Measurements from ENCODE around the gene SLC52A3.
"Not testable (repeated sequence)": the region's sequence is repeated elsewhere in the genome, so short reads cannot be mapped to it uniquely, and the experiment has no call there.

Gene SLC52A3
- 0 to 0.65 (median 0.07) reads per million in 18 experiments for total RNA-seq

DNA sequence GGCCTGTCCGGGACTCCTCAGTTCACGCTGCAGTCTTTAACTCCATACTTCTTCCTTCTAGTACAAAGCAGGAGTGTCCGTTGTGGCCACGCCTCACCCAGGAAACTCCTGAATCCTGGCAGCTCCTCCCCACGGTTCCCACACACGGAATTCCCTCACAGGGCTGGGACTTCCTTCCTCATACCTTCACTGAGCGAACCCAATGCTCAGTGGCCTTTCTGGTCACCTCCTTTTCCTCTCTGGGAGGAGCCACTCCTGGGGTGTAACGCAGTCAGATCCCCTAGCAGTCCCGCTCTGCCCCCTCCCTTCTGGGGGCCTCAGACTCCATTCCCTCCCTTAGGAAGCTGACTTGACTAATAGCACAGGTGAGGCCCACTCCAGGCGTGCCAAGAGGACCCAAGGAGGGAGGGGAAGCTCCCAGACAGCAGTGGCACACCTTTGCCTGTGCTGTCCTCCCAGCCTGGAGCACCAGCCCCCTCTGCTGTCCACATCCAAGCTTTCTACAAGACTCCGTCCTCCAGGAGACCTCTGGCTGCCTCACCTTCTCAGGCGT lies at the start of gene SLC52A3:
Gene SLC52A3, minus strand, starts transcription at position 75 of the 553 bp plus-strand sequence. CDS start 2,726 bp downstream, outside the sequence.
- DNase-seq = no peak

DNA sequence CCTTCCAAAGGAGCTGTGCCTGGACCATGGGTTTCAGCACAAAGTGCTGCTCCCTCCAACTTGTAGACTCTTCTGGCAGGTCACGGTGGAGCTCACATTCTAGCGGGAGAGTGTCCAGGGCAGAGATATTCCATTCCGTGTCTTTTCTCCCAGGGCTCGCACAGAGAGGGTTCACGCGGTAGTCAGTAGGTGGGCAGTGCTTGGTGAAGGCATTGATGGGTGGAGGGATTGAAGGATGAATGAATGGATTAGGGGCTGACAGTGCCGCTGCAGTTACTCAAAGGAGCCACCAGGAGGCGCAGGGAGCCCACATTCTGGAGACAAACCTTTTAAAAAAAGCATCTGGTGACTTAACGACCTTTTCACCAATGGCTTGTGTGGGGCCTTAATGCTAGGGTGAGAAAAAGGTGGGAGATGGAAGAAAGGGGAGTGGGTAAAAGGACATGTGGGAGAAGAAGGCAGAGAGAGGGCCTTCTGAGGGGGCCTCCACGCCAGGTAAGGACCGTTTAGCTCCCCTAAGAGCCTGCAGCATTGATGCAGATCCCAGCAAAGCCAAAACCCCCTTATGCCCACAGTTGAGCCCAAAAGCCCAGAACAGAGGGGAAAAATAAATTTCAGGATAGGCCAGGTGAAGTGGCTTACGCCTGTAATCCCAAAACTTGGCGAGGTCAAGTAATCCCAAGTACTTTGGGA lies 47.8 kb upstream of the SLC52A3 start:
- peak; percentile 61 to 68 for DNase-seq

DNA sequence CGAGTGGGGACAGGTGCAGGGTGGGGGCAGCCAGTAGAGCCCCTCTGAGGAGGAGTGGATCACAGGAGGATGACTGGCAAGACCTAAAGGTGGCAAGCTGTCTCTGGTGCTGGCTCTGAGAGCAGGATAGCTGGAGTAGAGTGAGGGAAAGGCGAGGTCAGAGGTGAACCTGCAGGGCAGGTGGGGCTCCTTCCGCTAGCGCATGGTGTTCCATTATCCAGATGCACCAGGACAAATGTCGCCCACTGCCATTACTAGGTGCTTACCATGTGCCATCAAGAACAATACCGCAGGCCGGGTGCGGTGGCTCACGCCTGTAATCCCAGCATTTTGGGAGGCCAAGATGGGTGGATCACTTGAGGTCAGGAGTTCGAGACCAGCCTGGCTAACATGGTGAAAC lies 46.9 kb upstream of the SLC52A3 start:
- DNase-seq = no peak

DNA sequence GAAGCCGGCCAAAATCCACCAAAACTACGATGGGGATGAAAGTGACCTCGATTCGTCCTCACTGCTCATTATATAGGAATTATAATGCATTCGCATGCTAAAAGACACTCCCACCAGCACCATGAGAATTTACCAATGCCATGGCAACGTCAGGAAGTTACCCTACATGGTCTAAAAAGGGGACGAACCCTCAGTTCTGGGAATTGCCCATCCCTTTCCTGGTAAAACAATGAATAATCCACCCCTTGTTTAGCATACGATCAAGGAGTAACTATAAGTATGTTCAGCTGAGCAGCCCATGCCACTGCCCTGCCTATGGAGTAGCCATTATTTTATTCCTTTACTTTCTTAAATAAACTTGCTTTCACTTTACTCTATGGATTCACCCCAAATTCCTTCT lies 45.1 kb upstream of the SLC52A3 start:
- peak in 1 of 2 donors; percentile 13 for DNase-seq

DNA sequence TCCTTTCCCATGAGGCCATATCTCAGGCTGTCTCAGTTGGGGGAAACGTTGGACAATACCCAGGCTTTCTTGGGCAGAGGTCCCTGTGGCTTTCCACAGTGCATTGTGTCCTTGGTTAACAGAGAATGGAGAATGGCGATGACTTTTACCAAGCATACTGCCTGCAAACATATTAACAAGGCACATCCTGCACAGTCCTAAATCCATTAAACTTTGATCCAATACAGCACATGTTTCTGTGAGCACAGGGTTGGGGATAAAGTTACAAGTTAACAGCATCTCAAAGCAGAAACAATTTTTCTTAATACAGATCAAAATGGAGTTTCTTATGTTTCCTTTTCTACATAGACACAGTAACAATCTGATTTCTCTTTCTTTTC lies 44.1 kb upstream of the SLC52A3 start:
- not testable (repeated sequence) for DNase-seq

DNA sequence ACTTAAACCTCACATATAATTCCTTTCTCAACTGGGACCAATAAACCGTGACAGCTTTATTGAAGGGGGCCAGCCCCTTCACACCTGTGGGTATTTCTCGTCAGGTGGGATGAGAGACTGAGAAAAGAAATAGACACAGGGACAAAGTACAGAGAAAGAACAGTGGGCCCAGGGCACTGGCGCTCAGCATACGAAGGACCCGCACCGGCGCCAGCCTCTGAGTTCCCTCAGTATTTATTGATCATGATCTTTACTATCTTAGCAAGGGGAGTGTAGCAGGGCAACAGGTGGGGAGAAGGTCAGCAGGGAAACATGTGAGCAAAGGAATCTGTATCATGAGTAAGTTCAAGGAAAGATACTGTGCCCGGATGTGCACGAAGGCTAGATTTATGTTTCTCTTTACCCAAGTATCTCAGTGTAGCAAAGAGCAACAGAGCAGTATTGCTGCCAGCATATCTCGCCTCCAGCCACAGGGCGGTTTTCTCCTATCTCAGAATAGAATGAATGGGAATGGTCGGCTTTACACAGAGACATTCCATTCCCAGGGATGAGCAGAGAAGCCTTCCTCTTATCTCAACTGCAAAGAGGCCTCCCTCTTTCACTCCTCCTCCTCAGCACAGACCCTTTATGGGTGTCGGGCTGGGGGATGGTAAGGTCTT lies 43.6 kb upstream of the SLC52A3 start:
- not testable (repeated sequence) for DNase-seq

DNA sequence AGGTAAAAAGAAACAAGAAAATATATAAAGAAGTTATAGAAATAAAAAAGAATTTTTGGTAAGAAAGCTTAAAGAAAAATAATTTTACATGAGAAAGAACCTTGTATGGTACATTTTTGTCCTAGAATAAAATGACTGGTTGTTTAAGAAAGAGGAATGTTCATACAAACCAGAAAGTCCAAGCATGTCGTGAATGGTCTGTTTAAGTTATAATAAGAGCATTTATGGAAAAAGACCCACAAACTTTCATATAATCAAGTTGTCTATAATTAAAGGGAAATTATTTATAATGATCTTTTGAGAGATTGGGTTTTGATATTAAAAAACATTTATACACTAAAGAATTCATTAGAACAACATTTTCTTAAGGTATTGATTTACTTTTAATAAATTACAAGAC lies 37.4 kb upstream of the SLC52A3 start:
- DNase-seq = no peak

DNA sequence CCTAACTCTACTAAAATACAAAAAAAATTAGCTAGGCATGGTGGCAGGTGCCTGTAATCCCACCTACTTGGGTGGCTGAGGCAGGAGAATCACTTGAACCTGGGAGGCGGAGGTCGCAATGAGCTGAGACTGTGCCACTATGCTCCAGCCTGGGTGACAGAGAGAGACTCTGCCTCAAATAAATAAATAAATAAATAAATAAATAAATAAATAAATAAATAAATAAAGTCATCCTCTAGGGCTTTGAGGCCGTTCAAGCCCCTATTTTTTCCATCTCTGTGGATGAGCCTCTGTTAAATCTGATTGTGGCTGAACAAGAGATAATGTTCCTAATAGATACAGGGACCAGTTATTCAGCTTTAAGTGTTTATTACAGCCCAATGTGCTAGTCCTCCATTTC lies 33.4 kb upstream of the SLC52A3 start:
- no peak for DNase-seq

DNA sequence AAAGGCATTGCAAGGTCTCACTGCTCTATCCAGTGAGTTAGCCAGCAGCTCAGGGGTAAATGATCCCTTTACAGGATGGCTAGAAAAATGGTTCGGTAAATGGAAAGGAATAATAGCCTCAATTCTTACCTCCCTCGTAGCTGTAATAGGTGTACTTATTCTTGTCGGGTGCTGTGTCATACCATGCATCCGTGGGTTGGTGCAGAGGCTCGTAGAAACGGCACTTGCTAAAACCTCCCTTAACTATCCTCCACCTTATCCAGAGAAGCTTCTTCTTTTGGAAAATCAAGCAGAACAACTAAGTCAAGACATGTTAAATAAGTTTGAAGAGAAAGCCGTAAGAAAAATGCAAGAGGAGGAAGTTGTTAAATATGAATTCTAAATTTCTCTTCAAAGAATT lies 31.7 kb upstream of the SLC52A3 start:
- DNase-seq = not testable (repeated sequence)

DNA sequence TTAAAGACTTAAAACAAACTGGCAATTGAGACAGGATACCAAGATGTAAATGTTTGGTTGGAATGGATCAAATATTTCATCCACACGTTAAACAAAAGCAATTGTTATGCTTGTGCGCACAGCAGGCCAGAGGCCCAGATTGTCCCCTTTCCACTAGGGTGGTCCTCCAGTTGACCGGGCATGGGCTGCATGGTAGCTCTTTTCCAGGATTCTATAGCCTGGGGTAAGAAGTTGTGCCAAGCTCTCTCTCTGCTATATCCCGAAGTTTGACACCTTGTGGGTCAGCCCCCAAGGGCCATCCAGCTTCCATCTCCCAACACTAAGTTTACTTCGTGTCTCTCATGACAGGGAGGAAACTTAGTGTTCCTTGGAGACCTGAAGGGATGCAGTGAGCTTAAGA lies 30.4 kb upstream of the SLC52A3 start:
- not testable (repeated sequence) for DNase-seq

DNA sequence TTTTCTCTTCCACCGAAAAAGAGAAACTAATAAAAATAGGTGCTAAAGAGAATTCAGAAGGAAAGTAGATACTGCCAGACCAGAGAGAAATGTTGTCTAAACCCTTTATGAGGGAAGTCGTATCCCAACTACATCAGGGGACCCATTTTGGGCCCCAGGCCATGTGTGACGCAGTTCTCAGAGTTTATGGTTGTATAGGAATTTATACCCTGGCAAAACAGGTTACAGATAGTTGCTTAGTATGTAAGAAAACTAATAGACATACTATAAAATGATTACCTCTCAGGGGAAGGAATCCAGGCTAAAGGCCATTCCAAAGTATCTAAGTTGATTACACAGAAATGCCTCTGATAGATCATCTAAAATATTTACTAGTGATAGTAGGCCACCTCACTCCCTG lies 28.6 kb upstream of the SLC52A3 start:
- DNase-seq = no peak

DNA sequence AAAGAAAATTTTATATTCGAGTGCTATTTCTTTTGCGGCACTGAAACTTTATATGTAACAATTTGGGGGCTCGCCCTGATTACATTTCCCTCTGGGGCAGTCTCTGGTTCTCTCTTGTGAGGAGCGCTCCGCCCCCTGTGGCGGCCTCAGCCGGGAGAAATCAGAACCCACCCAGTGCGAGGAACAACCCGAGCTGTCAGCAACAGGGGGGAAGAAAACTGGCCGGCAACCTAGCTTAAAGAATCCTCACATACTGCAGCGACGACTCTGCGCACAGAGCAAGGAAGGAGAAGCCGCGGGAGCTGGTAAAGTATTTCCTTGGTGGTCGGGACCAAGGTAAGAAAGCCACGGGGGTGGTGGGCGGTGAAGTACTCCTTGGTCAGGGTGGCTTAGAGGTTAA lies 23.9 kb upstream of the SLC52A3 start:
- no peak for DNase-seq

DNA sequence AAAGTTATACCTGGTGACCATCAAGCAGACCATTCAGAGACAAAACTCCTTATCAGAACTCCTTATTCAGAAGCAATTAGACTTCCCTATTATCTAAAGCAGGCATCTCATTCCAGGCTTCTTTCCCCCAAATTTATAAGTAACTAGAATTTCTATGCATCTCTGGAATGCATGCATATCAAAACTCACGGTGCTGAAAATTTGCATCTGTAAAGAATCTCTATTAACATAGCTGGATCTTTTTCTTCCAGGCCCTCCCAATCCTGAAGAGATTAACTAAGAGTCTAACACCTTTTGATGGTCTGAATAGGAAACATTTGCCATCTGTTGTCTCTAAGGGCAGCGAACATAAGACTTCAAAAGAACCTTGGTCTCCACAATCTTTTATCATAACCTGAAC lies 22.8 kb upstream of the SLC52A3 start:
- no peak for DNase-seq

DNA sequence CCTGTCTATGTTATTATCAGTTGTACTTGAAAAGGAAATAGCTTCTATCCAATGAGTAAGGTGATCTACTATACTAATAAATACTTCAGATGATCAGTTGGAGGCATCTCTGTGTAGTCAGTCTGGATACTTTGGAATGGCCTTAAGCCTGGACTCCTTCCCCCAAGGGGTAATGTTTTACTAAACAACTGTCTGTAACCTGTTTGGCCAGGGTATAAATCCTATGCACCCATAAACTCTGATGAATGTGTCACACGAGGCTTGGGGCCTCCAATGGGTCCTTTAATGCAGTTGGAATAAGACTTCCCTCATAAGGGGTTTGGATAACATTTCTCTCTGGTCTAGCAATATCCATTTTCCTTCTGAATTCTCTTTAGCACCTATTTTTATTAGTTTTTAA lies 19.5 kb upstream of the SLC52A3 start:
- DNase-seq = no peak

DNA sequence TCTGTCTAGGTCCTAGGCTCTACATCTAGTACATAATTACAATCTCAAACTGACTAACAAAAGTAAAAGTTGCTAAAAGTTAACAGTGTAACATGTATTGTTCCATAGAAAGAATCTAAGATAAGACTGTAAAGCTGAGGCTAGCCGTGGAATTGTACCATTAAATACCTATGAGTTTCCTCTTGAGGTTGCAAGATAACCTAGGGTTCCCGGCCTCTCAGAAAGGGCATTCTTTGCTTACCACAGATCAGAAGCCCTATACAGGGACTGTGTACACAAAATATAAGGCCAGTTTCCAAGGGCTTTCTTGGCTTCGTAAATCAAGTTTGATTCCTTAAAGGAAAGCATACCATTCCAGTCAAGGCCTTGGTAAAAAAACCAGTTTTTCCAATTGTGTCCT lies 11.5 kb upstream of the SLC52A3 start:
- DNase-seq = no peak

DNA sequence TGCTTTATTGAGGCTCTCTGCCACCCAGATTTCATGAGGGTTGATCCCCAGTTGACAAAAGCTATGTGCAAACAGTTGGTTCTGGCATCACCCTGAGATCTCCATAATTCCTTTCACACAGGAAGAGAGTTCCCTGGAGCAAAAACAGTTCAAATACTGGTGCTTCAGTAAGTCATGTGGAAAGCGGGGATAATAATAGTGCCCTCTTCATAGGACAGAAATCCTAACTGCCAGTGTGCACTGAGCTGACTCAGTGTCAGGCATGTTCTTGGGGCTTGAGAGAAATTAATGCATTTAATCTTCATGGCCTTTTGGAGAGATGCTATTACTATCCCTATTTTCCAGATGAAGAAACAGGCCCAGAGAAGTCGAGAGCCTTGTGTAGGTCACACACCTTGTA lies 7.9 kb upstream of the SLC52A3 start:
- DNase-seq = no peak

DNA sequence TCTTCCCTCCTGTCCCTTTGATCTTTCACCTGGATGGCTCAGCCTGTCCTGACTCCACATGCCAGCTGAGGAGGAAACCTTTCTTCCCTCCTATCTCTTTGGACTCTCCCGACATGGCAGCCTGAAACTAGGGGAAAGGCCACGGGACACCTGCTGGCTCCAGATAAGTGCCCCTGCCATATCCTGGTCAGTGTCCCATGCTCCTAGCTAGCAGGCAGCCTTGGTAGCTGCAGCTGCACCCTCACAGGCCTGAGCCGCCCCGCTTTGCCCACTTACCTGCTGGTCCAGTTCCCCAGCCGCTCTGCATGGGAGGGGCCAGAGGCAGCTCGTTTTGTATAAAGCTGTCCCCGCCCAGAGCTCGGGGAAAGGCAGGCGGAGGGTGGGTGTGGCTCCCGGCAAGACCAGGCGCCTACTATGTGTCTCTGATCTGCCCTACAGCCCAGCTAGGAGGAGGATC lies 7.4 kb upstream of the SLC52A3 start:
- no peak for DNase-seq

DNA sequence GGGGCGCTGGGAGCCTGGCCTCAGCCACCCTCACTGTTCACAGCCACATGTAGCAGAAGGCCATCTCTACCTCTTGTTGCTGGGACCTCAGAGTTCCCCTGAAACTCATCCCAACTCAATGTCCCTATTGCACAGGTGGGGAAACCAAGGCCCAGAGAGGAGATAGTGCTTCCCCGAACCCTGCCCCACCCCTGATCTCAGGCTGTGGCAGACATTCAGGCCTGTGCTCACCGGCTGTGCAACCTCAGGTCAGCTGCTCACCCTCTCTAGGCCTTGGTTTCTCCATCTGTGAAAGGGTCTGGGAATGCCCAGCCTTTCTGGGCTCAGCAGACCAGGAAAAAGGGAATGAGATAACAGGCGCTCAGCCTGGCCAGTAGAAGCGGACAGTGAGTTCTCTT lies 6.4 kb upstream of the SLC52A3 start:
- no peak for DNase-seq

DNA sequence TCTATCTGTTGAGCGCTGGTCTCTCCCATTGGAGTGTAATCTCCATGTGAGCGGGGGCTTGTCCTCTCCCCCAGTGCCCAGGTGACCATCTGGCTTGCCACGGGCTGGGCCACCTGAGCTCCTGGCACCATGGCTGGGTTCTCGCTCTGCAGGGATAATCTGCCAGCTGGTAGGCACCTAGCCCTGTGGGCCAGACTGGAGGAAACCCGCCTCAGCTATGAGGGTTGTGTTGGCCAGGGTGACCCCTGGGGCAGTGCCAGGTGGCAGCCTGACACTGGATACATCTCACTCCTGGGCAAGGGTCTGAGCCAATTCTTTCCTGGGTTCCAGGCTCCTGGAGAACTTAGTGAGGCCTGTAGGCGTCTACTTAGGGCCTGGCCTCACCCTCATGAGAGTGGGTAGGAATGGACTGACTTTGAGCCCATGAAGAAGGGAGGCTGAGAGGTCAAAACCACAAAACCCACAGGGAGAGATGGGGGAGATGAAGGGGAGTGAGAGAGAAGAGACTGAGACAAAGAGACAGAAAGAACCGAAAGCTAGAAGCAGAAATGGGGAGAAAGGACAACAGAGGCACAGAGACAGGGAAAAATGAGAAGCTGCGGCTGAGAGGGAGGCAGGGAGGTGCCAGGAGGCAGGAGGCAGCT lies 5.8 kb upstream of the SLC52A3 start:
- no peak for DNase-seq

DNA sequence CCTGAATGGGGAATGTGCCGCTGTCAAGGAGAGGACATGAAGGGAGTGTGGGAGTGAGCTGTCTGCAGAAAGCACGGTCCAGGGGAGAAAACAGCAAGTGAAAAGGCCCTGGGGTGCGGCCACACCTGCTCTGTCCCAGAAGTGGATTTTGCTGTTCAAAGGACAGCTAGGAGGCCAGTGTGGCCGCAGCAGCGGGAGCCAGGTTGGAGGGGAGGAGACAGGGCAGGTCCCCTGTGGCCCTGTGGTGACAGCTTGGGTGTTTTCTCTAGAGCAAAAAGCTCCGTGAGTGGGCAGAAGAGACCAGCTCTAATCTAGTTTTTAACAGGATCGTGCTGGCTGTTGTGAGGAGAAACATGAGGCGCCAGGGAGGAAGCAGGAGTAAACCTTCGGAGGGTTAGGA lies 4.5 kb upstream of the SLC52A3 start:
- DNase-seq = no peak

DNA sequence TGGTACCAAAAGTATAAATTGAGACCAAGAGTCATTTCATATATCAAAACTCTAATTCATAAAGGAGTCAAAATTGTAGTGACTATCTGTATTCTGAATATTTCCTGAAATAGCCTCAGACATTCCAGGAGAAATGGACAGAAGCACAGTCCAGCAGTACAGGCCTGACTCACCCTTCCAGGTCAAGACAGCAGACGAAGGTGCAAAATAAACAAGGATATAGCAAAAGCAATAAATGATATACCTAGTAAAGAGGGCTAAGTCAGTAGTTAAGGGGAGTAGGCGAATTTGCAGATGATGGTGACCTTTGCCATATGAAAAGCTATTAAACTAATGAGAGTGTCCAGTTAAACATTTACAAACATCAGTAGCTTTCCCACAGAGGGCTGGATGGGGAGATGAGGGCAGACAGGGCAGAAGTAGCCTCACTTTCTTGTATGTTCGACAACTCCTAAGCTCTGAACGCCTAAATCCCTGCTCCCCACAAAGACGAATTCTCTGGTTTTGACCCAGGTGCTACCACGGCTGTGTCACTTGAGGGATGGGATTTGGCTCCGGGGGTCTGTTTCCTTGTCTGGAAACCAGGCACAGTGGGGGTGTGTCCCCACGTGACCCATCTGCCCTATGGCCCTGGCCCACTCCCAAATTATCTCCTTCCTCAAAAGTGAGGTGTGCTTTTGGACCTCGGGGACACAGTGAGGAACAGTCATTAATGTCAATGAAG lies 3.6 kb upstream of the SLC52A3 start:
- no peak for DNase-seq

DNA sequence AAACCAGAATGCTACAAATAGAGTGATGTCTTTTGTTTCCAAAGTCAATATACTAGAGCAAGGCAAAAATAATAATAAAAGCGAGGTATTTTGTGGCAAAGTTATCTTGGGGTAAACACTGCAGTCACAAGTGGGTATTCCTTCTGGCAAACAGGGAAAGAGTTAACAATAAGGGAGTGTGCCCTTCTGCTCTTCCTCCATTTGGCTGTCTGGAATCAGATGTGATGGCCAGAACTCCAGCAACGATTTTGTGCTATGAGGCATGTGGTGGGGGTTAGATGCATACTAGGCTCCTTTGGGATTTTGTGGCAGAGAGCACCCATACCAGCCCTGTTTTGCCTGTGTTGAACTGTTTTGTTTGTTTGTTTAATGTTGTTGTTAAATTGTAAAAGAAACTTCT lies 2.4 kb upstream of the SLC52A3 start:
- DNase-seq = no peak

DNA sequence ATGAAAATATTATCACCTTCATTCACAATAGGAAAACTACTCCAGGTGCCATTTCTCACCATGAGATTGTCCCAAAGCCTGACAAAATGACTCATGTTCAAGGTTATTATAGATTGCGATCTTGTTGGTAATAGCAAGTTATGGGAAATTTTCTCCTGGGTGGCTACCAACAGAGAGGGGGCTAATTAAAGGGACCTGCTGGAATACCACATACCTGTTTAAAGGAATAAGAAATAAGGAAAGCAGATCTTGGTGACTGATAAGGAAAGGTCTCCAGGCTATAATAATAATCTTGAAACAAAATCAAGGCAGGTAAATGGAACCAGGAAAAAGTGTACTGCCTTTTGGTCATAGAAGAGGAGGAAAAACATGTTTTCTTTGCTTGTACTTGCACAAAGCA lies 1.4 kb downstream of the SLC52A3 start:
- DNase-seq = no peak

All from inflammatory macrophage (primary cell).